Trophoblast cell (in vitro differentiated cells and primary cell): Measurements from ENCODE around the gene TEX19. TPM values are rescaled to one million over a fixed set of nuclear protein-coding genes. Genes with fewer than 3 reads are reported as not detected.

ENCODE experiments used
- DNase-seq, 2 donors: peaks; one replicate each; pipeline ENCODE4 v3.0.0-alpha.2; 2016
- H2AFZ ChIP-seq: 2 replicates; pipeline ENCODE4 v1.6.1; 2013; ENCODE audit warnings: low read length, moderate library complexity, mild to moderate bottlenecking; ENCODE audit not compliant: insufficient read depth, poor library complexity
- H2AK5ac ChIP-seq: 2 replicates; pipeline ENCODE4 v1.6.1; 2013; ENCODE audit warnings: mild to moderate bottlenecking, low read length
- H2BK120ac ChIP-seq: 2 replicates; pipeline ENCODE4 v1.6.1; 2013; ENCODE audit warnings: low read length, mild to moderate bottlenecking, moderate library complexity; ENCODE audit not compliant: insufficient read depth, poor library complexity
- H2BK12ac ChIP-seq: 2 replicates; pipeline ENCODE4 v1.6.1; 2013; ENCODE audit warnings: mild to moderate bottlenecking, low read length, moderate library complexity
- H2BK5ac ChIP-seq: 2 replicates; pipeline ENCODE4 v1.6.1; 2013; ENCODE audit warnings: low read length, low read depth, moderate library complexity, mild to moderate bottlenecking; ENCODE audit not compliant: poor library complexity
- H3K14ac ChIP-seq: 2 replicates; pipeline ENCODE4 v1.6.1; 2013; ENCODE audit warnings: mild to moderate bottlenecking, low read length
- H3K18ac ChIP-seq: 2 replicates; pipeline ENCODE4 v1.6.1; 2013; ENCODE audit warnings: mild to moderate bottlenecking, low read length
- H3K23ac ChIP-seq: 2 replicates; pipeline ENCODE4 v1.6.1; 2013; ENCODE audit warnings: low read length
- H3K27ac ChIP-seq: 2 replicates; pipeline ENCODE4 v1.5.1; 2013; ENCODE audit warnings: low read depth, mild to moderate bottlenecking, inconsistent platforms, low read length, moderate library complexity
- H3K27me3 ChIP-seq: 2 replicates; pipeline ENCODE4 v1.6.1; 2013; ENCODE audit warnings: inconsistent platforms, mild to moderate bottlenecking, low read length, moderate library complexity; ENCODE audit not compliant: insufficient read depth
- H3K36me3 ChIP-seq, 2 experiments: 1 replicate in 1 of 2; 2 replicates in 1 of 2; pipeline ENCODE4 v1.6.1; 2013; ENCODE audit warnings: low read length in 2 of 2, mild to moderate bottlenecking in 2 of 2, moderate library complexity in 1 of 2; ENCODE audit not compliant: insufficient read depth in 2 of 2, control insufficient read depth in 1 of 2
- H3K4ac ChIP-seq: 2 replicates; pipeline ENCODE4 v1.6.1; 2013; ENCODE audit warnings: low read depth, mild to moderate bottlenecking, low read length, moderate library complexity
- H3K4me1 ChIP-seq, 2 experiments: 1 replicate in 1 of 2; 2 replicates in 1 of 2; pipeline ENCODE4 v1.6.1; 2013; ENCODE audit warnings: low read length in 2 of 2, mild to moderate bottlenecking in 2 of 2, moderate library complexity in 1 of 2; ENCODE audit not compliant: insufficient read depth in 2 of 2, control insufficient read depth in 1 of 2
- H3K4me2 ChIP-seq: 2 replicates; pipeline ENCODE4 v1.6.1; 2013; ENCODE audit warnings: inconsistent platforms, mild to moderate bottlenecking, low read length, moderate library complexity
- H3K4me3 ChIP-seq: 2 replicates; pipeline ENCODE4 v1.5.1; 2013; ENCODE audit warnings: mild to moderate bottlenecking, low read depth, low read length, inconsistent platforms
- H3K79me1 ChIP-seq: one replicate; pipeline ENCODE4 v1.6.1; 2013; ENCODE audit warnings: low read length
- H3K79me2 ChIP-seq: 2 replicates; pipeline ENCODE4 v1.6.1; 2013; ENCODE audit warnings: low read length, mild to moderate bottlenecking; ENCODE audit not compliant: control insufficient read depth, insufficient read depth, poor library complexity
- H3K9ac ChIP-seq: 2 replicates; pipeline ENCODE4 v1.6.1; 2013; ENCODE audit warnings: mild to moderate bottlenecking, low read length
- H3K9me3 ChIP-seq: 2 replicates; pipeline ENCODE4 v1.6.1; 2013; ENCODE audit warnings: low read depth, mild to moderate bottlenecking, control low read depth, inconsistent platforms, low read length; ENCODE audit not compliant: insufficient read depth
- H4K12ac ChIP-seq: 2 replicates; pipeline ENCODE4 v1.6.1; 2013; ENCODE audit warnings: low read depth, mild to moderate bottlenecking, low read length, moderate library complexity
- H4K8ac ChIP-seq: 2 replicates; pipeline ENCODE4 v1.6.1; 2013; ENCODE audit warnings: low read depth, mild to moderate bottlenecking, low read length, moderate library complexity
- H4K91ac ChIP-seq: one replicate; pipeline ENCODE4 v1.6.1; 2013; ENCODE audit warnings: low read depth, mild to moderate bottlenecking, low read length, moderate library complexity
- WGBS: extraction: QIAGEN DNeasy Blood & Tissue Kit; methylation state at CpG from one replicate; pipeline ENCODE4 v1.1.7; 2013; ENCODE audit warnings: missing lambda C conversion rate; ENCODE audit not compliant: insufficient read length, insufficient coverage; ENCODE audit errors: extremely low coverage; 5-methylcytosine and 5-hydroxymethylcytosine counted together
- polyA plus RNA-seq: library from polyadenylated mRNA; stranded (reverse); fragments of 200-250 nt; gene quantifications from 2 replicates; pipeline ENCODE4 v1.2.3, GENCODE V29; 2013

The TEX19 gene, protein sequence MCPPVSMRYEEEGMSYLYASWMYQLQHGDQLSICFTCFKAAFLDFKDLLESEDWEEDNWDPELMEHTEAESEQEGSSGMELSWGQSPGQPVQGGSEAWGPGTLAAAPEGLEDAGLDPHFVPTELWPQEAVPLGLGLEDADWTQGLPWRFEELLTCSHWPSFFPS
- polyA plus RNA-seq: 0.03 and 0.04 TPM in 2 replicates

DNA sequence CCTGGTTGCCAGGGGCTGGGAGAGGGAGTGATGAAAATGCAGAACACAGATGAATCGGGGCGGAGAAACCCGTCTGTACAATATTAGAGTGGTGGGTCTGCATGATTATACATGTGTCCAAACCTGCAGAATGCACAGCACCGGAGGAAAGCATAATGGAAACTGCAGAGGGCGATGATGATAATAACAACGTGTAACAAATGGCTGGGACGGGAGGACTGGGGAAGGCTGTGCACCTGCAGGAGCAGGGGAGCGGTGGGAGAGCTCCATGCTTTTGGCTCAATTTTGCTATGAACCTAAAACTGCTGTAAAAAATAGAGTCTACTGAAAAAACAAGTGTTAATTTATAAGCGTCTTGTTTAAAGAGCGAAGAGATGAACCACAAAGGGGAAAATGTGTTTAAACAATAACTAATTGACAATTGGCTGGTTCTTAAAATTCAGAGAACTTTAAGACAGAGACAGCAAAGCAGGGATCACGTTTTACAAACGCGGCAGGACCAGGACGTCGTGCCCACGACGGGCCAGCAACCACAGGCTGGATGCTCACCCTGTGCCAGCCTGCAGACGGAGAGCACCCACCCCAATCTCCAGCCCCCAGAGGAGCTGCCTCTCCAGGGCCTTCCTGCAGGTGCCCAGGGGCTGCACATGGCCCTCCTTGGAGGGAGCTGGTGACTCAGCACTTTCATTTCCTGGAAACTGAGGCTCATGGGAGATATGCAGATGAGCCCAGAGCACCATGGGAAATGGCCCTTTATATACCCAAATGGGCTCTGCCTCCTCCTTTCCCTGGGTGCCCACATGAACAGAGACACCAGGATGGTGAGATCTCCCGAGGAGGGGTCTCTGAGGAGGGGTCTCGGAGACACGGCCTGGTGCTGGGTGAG lies at the start of gene TEX19:
Gene TEX19 (plus strand): TSS at position 783 of the 886 bp plus-strand sequence. CDS start 2,904 bp downstream, outside the sequence.
- Histone ChIP-seq H3K23ac (no peak within 1 kb of the TSS), H3K14ac (no peak within 1 kb of the TSS), H3K4me1 (peaks cover 5 to 6% of the 10 kb centered on the region in 2 experiments), H3K27ac (no peak within 1 kb of the TSS), H2BK12ac (no peak within 1 kb of the TSS), H3K4ac (no peak within 1 kb of the TSS), H3K9me3 (no peaks in the 10 kb centered on the region), H3K4me3 (no peak within 1 kb of the TSS), H3K9ac (no peak within 1 kb of the TSS), H3K79me1 (no peaks in the 10 kb centered on the region), H4K8ac (no peak within 1 kb of the TSS), H4K12ac (peak within 1 kb of the TSS; percentile 11), H3K18ac (no peak within 1 kb of the TSS), H4K91ac (no peak within 1 kb of the TSS), H2AFZ (no peak within 1 kb of the TSS), H3K36me3 (no peaks in the 10 kb centered on the region), H2AK5ac (no peak within 1 kb of the TSS), H2BK120ac (no peak within 1 kb of the TSS), H2BK5ac (no peak within 1 kb of the TSS), H3K4me2 (no peak within 1 kb of the TSS), H3K27me3 (no peaks in the 10 kb centered on the region), H3K79me2 (peaks cover 2% of the 10 kb centered on the region)
- WGBS: no CpG with 5 or more reads among the region's 21 CpGs
- no peak for DNase-seq

DNA sequence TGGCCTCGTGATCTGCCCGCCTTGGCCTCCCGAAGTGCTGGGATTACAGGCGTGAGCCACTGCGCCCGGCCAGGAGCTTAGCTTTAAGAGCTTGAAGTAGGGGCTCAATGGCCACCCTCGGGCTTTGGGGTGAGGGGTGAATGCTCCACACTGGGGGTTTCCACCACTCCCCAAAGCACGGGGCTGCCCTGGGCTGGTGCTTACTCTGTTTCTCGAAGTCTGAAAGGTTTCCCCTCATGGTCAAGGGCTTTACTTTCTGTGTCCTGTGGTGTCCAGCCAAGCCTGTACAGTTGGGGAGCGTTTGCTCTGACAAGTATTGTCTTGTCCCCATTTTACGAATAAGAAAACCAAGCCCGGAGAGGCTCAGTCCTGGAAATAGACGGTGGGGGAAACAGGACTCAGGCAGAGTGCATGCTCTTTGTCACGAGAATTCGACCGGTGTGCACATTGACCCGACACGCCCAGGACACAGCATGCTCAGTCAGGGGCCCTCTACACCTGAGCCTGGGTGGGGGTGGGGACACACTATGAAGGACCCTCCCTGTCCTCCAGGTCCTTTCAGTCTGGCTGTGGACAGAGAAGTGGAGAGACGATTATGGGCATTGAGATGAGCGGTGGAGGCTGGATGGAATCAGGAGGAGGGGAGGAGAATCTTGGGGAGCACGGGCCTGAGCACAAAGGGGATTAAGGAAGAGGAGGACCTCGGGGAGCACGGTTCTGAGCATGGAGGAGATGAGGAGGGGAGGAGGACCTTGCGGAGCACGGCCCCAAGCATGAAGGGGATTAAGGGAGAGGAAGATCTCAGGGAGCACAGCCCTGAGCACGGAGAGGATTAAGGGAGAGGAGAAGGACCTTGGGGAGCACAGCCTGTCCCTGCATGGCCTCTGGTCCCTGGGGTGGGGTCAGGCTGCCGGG lies 49.1 kb upstream of the TEX19 start:
- Histone ChIP-seq H3K4me1 (peaks cover 0 to 1% of the 10 kb centered on the region in 2 experiments), H3K27ac (no peak overlapping the region), H3K27me3 (no peaks in the 10 kb centered on the region), H4K12ac (no peak overlapping the region), H3K4me3 (no peak overlapping the region), H3K23ac (no peak overlapping the region), H2BK5ac (no peak overlapping the region), H3K79me1 (no peaks in the 10 kb centered on the region), H3K9ac (no peak overlapping the region), H3K18ac (no peak overlapping the region), H2AK5ac (no peak overlapping the region), H3K79me2 (no peaks in the 10 kb centered on the region), H2AFZ (no peak overlapping the region), H4K8ac (no peak overlapping the region), H3K36me3 (no peaks in the 10 kb centered on the region), H3K4me2 (no peak overlapping the region), H2BK120ac (no peak overlapping the region), H3K14ac (no peak overlapping the region), H4K91ac (no peak overlapping the region), H3K9me3 (peaks cover 4% of the 10 kb centered on the region), H2BK12ac (no peak overlapping the region), H3K4ac (no peak overlapping the region)
- no peak for DNase-seq
- WGBS: no CpG with 5 or more reads among the region's 27 CpGs

DNA sequence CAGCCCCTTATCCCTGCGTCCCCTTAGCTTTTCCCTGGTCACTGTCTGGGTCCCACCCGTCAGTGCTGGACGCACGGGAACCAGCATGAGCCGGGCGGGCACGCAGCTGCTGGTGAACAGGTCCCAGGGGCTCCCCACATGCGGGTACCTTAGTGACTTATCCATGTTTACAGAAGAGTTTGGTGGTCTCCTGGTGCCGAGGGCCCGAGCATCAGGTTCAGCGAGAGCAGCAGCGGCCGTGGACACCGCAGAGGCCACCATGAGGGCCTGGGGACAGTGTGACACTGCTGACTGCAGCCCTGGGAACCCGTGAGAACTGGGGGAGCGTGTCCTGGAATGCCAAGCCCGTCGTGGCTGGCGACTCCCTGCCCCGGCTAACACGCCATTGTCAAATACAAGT lies 48.2 kb upstream of the TEX19 start:
- no peak overlapping the region for H2AK5ac ChIP-seq
- no peak overlapping the region for H3K4me3 ChIP-seq
- no peak overlapping the region for H3K9ac ChIP-seq
- no peaks in the 10 kb centered on the region for H3K79me2 ChIP-seq
- WGBS: no CpG with 5 or more reads among the region's 21 CpGs
- no peaks in the 10 kb centered on the region for H3K27me3 ChIP-seq
- no peak overlapping the region for H4K8ac ChIP-seq
- H3K9me3 ChIP-seq: peaks cover 4% of the 10 kb centered on the region
- H3K4me2 ChIP-seq: no peak overlapping the region
- H3K36me3 ChIP-seq: no peaks in the 10 kb centered on the region
- no peak overlapping the region for H3K27ac ChIP-seq
- H3K4ac ChIP-seq: no peak overlapping the region
- no peaks in the 10 kb centered on the region for H3K4me1 ChIP-seq
- H3K23ac ChIP-seq: no peak overlapping the region
- H2AFZ ChIP-seq: no peak overlapping the region
- no peaks in the 10 kb centered on the region for H3K79me1 ChIP-seq
- H3K14ac ChIP-seq: no peak overlapping the region
- no peak overlapping the region for H4K91ac ChIP-seq
- no peak overlapping the region for H3K18ac ChIP-seq
- H2BK5ac ChIP-seq: no peak overlapping the region
- no peak overlapping the region for H4K12ac ChIP-seq
- DNase-seq: no peak
- H2BK12ac ChIP-seq: no peak overlapping the region
- no peak overlapping the region for H2BK120ac ChIP-seq

DNA sequence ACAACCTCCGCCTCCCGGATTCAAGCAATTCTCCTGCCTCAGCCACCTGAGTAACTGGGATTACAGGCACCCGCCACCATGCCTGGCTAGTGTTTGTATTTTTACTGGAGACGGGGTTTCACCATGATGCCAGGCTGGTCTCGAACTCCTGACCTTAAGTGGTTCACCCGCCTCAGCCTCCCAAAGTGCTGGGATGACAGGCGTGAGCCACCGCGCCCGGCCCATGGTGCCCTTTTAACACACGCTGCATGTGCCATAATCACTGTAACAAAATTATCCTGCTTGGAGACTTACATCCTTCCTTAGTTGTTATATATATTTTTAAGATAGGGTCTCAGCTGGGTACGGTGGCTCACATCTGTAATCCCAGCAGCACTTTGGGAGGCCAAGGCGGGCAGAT lies 47.1 kb upstream of the TEX19 start:
- no CpG with 5 or more reads among the region's 13 CpGs for WGBS
- Histone ChIP-seq H2AFZ (no peak overlapping the region), H3K79me2 (no peaks in the 10 kb centered on the region), H3K79me1 (no peaks in the 10 kb centered on the region), H3K4me3 (no peak overlapping the region), H3K4me2 (no peak overlapping the region), H3K9me3 (peaks cover 4% of the 10 kb centered on the region), H4K8ac (no peak overlapping the region), H4K12ac (no peak overlapping the region), H3K4me1 (no peaks in the 10 kb centered on the region), H2AK5ac (no peak overlapping the region), H3K23ac (no peak overlapping the region), H3K27me3 (no peaks in the 10 kb centered on the region), H3K36me3 (no peaks in the 10 kb centered on the region), H3K9ac (no peak overlapping the region), H3K4ac (no peak overlapping the region), H3K18ac (no peak overlapping the region), H2BK5ac (no peak overlapping the region), H3K14ac (no peak overlapping the region), H3K27ac (no peak overlapping the region), H4K91ac (no peak overlapping the region), H2BK12ac (no peak overlapping the region), H2BK120ac (no peak overlapping the region)
- no peak for DNase-seq
